ENCODE measurements around the gene INS. TPM values are rescaled to one million over a fixed set of nuclear protein-coding genes. Genes with fewer than 3 reads are reported as not detected.

Gene INS
- not detected for polyA plus RNA-seq (2012; ENCODE audit: insufficient read depth, insufficient read length, low read depth)

DNA sequence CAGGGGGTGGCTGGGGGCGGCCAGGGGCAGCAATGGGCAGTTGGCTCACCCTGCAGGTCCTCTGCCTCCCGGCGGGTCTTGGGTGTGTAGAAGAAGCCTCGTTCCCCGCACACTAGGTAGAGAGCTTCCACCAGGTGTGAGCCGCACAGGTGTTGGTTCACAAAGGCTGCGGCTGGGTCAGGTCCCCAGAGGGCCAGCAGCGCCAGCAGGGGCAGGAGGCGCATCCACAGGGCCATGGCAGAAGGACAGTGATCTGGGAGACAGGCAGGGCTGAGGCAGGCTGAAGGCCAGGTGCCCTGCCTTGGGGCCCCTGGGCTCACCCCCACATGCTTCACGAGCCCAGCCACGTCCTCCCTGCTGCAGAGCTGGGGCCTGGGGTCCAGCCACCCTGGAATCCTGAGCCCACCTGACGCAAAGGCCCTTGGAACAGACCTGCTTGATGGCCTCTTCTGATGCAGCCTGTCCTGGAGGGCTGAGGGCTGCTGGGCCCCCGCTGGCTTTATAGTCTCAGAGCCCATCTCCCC is at the start of gene INS:
INS (minus strand) TSS at position 474 of the 524 bp plus-strand sequence; CDS start at position 236, 238 bp downstream.
- no peaks in the 10 kb centered on the region for H3K36me3 ChIP-seq
- no peak within 1 kb of the TSS for H3K4me3 ChIP-seq (ENCODE audit: low read depth, low read length)
- no peaks in the 10 kb centered on the region for H3K27me3 ChIP-seq
- no peak for DNase-seq
- TF ChIP-seq, protein P1, sequence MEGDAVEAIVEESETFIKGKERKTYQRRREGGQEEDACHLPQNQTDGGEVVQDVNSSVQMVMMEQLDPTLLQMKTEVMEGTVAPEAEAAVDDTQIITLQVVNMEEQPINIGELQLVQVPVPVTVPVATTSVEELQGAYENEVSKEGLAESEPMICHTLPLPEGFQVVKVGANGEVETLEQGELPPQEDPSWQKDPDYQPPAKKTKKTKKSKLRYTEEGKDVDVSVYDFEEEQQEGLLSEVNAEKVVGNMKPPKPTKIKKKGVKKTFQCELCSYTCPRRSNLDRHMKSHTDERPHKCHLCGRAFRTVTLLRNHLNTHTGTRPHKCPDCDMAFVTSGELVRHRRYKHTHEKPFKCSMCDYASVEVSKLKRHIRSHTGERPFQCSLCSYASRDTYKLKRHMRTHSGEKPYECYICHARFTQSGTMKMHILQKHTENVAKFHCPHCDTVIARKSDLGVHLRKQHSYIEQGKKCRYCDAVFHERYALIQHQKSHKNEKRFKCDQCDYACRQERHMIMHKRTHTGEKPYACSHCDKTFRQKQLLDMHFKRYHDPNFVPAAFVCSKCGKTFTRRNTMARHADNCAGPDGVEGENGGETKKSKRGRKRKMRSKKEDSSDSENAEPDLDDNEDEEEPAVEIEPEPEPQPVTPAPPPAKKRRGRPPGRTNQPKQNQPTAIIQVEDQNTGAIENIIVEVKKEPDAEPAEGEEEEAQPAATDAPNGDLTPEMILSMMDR (IDR thresholded peaks at IDR 0.05; ENCODE audit: low read depth, low read length), result no peak
- H3K4me1 ChIP-seq, result peaks cover 6% of the 10 kb centered on the region
- H3K9me3 ChIP-seq, result no peaks in the 10 kb centered on the region

DNA sequence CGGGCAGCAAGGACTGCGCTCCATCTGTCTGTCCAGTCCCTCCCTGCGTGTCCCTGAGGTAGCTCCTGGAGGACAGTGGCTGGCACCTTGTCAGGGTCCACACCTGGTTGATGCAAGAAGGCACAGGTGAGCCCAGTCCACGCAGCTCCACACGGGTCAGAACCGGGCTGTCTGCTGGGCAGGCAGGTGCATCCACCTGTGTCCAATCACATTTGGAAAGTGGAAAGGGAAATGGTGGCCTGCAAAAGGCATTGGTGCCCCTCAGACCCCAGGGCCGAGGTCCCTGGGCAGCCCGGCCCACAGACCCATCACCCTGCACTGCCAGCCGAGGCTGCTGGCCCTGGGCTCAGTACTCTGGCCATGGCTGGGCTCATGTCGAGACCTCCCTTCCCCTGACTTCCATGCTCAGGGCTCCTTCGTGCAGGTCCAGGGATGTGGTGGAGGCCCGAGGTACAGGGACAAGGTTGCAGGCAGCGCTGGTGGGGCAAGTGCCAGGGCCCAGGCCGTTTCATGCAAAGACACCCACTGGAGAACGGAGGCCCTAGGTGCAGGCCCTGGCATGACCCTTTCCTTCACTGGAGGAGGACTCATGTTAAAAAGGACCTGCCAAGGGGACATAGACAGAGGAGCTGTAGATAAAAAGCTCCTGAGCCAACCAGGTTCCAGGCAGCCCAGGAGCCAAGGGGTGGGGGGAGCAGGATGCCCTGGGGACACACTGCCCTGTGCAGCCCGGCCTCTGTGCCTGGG is 49.5 kb upstream of the INS start:
- TF ChIP-seq, protein P1 (IDR thresholded peaks at IDR 0.05; ENCODE audit: low read depth, low read length), result no peak

GRCh38 chr11:2209900-2210321 is 48.9 kb upstream of the INS start:
- TF ChIP-seq, protein P1 (IDR thresholded peaks at IDR 0.05; ENCODE audit: low read depth, low read length), result no peak
- DNase-seq, result no peak
- H3K27me3 ChIP-seq, result no peaks in the 10 kb centered on the region

More for the DNA sequence above, 49.5 kb upstream of the INS start:
- no peak overlapping the region for H3K4me3 ChIP-seq (ENCODE audit: low read depth, low read length)
- no peaks in the 10 kb centered on the region for H3K4me1 ChIP-seq
- no peaks in the 10 kb centered on the region for H3K27me3 ChIP-seq
- H3K9me3 ChIP-seq, result no peaks in the 10 kb centered on the region
- no peak for DNase-seq
- H3K36me3 ChIP-seq, result no peaks in the 10 kb centered on the region

DNA sequence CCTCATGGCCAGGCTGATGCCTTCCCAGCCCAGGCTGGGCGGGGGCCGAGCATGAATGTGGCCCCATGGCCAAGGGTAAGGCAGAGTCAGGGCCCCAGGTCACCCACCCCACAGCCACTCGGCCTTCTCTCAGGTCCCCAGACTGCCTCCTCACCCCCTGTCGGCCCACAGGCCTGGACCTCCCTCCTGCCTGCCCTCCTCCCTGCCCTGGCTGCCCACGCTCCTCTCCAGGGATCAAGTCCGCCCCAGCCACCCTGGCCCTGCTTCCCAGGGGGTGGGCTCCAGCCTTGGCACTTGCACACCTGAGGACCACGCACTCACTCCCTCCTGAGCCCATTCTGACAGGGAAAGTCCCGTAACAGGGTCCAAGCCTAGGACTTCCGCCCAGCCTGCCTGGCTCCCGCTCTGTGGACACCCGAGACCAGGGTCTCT is 48.4 kb upstream of the INS start:
- no peaks in the 10 kb centered on the region for H3K4me1 ChIP-seq
- H3K36me3 ChIP-seq, result no peaks in the 10 kb centered on the region
- no peak for DNase-seq
- H3K9me3 ChIP-seq, result no peaks in the 10 kb centered on the region
- TF ChIP-seq, protein P1 (IDR thresholded peaks at IDR 0.05; ENCODE audit: low read depth, low read length), result no peak
- no peaks in the 10 kb centered on the region for H3K27me3 ChIP-seq
- no peak overlapping the region for H3K4me3 ChIP-seq (ENCODE audit: low read depth, low read length)

More at GRCh38 chr11:2209900-2210321, 48.9 kb upstream of the INS start:
- Histone ChIP-seq H3K4me3 (ENCODE audit: low read depth, low read length) (no peak overlapping the region), H3K9me3 (no peaks in the 10 kb centered on the region), H3K4me1 (no peaks in the 10 kb centered on the region), H3K36me3 (no peaks in the 10 kb centered on the region)

GRCh38 chr11:2208691-2209369 is 47.8 kb upstream of the INS start:
- Histone ChIP-seq H3K27me3 (no peaks in the 10 kb centered on the region), H3K4me3 (ENCODE audit: low read depth, low read length) (no peak overlapping the region), H3K4me1 (no peaks in the 10 kb centered on the region), H3K36me3 (no peaks in the 10 kb centered on the region), H3K9me3 (no peaks in the 10 kb centered on the region)
- no peak for DNase-seq
- TF ChIP-seq, protein P1 (IDR thresholded peaks at IDR 0.05; ENCODE audit: low read depth, low read length), result no peak
